Measurements from ENCODE around the gene APOE.

DNA sequence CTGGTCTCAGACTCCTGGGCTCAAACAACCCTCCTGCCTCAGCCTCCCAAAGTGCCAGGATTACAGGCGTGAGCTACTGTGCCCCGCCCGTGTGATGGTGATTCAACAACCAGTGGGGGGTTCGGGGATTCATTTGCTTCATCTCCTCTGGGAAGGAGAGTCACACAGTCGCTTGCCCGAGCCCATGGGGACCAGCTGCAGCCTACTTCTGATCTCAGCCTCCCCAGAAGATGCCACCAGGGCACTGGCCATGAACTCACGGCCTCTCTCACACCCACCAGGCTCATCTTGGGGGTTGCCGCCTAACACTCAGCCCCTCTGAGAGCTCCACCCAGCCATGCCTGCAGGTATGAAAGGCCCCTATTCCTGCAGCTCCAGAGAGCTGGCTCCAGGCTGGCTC, 7.8 kb upstream of the APOE start:
- TF ChIP-seq ZNF121 (CRISPR knock-in tag; conservative IDR thresholded peaks at IDR 0.05) (no peak), POLR3A (IDR thresholded peaks at IDR 0.05; ENCODE audit: borderline replicate concordance, extremely low read depth, insufficient read depth, insufficient read length) (no peak), HCFC1 (IDR thresholded peaks at IDR 0.05; ENCODE audit: low read depth, low read length) (no peak), TCF3 (CRISPR knock-in tag; IDR thresholded peaks at IDR 0.05) (no peak), MYNN (IDR thresholded peaks at IDR 0.05) (no peak), MYNN (CRISPR knock-in tag; IDR thresholded peaks at IDR 0.05) (no peak), KAT7 (CRISPR knock-in tag; IDR thresholded peaks at IDR 0.05; ENCODE audit: borderline replicate concordance) (no peak), CBX8 (IDR thresholded peaks at IDR 0.05; ENCODE audit: borderline replicate concordance, extremely low read depth, low read depth, low read length, poor library complexity, severe bottlenecking) (no peak), TCF7L2 (IDR thresholded peaks at IDR 0.05; ENCODE audit: low read depth, low read length) (no peak)
- TF ChIP-seq, protein P1, sequence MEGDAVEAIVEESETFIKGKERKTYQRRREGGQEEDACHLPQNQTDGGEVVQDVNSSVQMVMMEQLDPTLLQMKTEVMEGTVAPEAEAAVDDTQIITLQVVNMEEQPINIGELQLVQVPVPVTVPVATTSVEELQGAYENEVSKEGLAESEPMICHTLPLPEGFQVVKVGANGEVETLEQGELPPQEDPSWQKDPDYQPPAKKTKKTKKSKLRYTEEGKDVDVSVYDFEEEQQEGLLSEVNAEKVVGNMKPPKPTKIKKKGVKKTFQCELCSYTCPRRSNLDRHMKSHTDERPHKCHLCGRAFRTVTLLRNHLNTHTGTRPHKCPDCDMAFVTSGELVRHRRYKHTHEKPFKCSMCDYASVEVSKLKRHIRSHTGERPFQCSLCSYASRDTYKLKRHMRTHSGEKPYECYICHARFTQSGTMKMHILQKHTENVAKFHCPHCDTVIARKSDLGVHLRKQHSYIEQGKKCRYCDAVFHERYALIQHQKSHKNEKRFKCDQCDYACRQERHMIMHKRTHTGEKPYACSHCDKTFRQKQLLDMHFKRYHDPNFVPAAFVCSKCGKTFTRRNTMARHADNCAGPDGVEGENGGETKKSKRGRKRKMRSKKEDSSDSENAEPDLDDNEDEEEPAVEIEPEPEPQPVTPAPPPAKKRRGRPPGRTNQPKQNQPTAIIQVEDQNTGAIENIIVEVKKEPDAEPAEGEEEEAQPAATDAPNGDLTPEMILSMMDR (IDR thresholded peaks at IDR 0.05 in 2 of 3, conservative IDR thresholded peaks at IDR 0.05 in 1 of 3; ENCODE audit: insufficient read depth in 2 of 3, low read depth in 1 of 3, low read length in 3 of 3) = no peak
- TF ChIP-seq, protein P2, sequence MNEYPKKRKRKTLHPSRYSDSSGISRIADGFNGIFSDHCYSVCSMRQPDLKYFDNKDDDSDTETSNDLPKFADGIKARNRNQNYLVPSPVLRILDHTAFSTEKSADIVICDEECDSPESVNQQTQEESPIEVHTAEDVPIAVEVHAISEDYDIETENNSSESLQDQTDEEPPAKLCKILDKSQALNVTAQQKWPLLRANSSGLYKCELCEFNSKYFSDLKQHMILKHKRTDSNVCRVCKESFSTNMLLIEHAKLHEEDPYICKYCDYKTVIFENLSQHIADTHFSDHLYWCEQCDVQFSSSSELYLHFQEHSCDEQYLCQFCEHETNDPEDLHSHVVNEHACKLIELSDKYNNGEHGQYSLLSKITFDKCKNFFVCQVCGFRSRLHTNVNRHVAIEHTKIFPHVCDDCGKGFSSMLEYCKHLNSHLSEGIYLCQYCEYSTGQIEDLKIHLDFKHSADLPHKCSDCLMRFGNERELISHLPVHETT (CRISPR knock-in tag; conservative IDR thresholded peaks at IDR 0.05 in 1 of 2, IDR thresholded peaks at IDR 0.05 in 1 of 2) = no peak
- TF ChIP-seq, protein P3, sequence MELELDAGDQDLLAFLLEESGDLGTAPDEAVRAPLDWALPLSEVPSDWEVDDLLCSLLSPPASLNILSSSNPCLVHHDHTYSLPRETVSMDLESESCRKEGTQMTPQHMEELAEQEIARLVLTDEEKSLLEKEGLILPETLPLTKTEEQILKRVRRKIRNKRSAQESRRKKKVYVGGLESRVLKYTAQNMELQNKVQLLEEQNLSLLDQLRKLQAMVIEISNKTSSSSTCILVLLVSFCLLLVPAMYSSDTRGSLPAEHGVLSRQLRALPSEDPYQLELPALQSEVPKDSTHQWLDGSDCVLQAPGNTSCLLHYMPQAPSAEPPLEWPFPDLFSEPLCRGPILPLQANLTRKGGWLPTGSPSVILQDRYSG (tag; conservative IDR thresholded peaks at IDR 0.05; ENCODE audit: low read depth) = no peak
- TF ChIP-seq, protein P4, sequence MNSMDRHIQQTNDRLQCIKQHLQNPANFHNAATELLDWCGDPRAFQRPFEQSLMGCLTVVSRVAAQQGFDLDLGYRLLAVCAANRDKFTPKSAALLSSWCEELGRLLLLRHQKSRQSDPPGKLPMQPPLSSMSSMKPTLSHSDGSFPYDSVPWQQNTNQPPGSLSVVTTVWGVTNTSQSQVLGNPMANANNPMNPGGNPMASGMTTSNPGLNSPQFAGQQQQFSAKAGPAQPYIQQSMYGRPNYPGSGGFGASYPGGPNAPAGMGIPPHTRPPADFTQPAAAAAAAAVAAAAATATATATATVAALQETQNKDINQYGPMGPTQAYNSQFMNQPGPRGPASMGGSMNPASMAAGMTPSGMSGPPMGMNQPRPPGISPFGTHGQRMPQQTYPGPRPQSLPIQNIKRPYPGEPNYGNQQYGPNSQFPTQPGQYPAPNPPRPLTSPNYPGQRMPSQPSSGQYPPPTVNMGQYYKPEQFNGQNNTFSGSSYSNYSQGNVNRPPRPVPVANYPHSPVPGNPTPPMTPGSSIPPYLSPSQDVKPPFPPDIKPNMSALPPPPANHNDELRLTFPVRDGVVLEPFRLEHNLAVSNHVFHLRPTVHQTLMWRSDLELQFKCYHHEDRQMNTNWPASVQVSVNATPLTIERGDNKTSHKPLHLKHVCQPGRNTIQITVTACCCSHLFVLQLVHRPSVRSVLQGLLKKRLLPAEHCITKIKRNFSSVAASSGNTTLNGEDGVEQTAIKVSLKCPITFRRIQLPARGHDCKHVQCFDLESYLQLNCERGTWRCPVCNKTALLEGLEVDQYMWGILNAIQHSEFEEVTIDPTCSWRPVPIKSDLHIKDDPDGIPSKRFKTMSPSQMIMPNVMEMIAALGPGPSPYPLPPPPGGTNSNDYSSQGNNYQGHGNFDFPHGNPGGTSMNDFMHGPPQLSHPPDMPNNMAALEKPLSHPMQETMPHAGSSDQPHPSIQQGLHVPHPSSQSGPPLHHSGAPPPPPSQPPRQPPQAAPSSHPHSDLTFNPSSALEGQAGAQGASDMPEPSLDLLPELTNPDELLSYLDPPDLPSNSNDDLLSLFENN (IDR thresholded peaks at IDR 0.05; ENCODE audit: low read depth in 2 of 2, low read length in 2 of 2) = no peak
- TF ChIP-seq, protein P5, sequence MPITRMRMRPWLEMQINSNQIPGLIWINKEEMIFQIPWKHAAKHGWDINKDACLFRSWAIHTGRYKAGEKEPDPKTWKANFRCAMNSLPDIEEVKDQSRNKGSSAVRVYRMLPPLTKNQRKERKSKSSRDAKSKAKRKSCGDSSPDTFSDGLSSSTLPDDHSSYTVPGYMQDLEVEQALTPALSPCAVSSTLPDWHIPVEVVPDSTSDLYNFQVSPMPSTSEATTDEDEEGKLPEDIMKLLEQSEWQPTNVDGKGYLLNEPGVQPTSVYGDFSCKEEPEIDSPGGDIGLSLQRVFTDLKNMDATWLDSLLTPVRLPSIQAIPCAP (CRISPR knock-in tag; IDR thresholded peaks at IDR 0.05; ENCODE audit: borderline replicate concordance) = no peak
